Urothelium cell line (cell line): ENCODE measurements around the gene DPH1.
"Not testable (repeated sequence)": the region's sequence is repeated elsewhere in the genome, so short reads cannot be mapped to it uniquely, and the experiment has no call there.

ENCODE experiments used
- DNase-seq: peaks from one replicate; pipeline ENCODE4 v3.0.0; 2011; ENCODE audit warnings: low spot score, mixed read lengths
- FAIRE-seq: peaks from 2 replicates; lab custom pipeline; 2011; peaks lifted over from hg19 to GRCh38; lab: Jason Lieb, UNC

Gene DPH1

DNA sequence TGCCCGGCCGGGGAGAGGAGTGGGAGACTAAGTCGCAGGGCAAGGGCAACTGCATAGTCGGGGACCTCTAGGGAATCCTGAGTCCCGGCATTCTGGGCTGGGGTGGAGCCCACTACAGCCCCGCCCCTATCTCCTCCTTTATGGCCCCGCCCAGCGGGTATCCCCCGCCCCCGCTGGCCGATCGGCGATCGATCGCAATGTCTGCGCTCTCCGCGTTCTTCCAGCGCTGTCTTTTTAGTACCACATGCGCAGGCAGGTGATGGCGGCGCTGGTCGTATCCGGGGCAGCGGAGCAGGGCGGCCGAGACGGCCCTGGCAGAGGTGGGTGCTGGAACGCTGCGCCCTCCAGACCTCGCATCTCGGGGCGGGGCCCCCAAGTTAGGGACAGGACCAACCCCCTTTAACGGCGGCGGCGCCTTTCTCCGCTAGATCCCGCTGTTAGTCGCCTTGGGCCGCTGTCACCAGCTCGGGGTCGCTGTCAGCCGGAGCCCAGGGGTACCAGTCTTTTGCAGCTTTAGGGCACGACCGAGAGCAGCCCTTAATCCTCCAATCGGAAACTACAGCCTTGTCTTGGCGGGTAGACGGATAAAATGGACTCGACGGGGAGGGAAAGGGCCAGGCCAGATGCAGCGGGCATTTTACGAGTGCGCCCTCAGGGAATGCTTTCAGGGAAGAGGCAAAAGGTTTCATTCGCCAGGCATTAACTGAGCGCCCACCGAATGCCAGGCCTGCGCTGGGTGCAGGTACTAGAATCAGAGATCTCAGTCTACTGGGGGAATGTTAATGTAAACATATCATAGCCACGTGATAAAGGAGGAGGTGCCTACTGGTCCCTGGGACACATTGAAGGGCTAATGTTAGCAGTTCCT lies at the start of gene DPH1:
TSS of gene DPH1 (plus strand) at position 243 of the 868 bp plus-strand sequence. CDS start at position 260, 17 bp downstream.
- FAIRE-seq: no peak
- peak; percentile 81 for DNase-seq

DNA sequence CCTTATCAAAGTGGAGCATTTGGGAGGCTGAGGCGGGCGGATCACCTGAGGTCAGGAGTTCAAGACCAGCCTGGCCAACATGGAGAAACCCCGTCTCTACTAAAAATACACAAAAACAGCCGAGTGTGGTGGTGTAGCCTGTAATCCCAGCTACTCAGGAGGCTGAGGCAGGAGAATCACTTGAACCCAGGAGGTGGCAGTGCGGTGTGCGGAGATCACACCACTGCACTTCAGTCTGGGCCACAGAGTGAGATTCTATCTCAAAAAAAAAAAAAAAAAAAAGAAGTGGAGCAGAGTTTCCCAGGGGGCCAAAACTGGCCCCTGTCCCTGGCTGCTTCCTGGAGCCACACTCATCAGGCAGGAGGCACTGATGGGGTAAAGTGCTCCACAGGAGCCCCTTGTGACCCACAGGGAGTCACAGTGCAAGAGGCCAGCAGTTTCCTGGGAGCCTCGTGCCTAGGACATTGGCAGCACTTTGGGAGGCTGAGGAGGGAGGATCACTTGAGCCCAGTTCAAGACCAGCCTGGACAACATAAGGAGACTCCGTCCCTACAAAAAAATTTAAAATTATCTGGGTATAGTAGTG lies 49.2 kb upstream of the DPH1 start:
- DNase-seq (no peak), FAIRE-seq (no peak)

DNA sequence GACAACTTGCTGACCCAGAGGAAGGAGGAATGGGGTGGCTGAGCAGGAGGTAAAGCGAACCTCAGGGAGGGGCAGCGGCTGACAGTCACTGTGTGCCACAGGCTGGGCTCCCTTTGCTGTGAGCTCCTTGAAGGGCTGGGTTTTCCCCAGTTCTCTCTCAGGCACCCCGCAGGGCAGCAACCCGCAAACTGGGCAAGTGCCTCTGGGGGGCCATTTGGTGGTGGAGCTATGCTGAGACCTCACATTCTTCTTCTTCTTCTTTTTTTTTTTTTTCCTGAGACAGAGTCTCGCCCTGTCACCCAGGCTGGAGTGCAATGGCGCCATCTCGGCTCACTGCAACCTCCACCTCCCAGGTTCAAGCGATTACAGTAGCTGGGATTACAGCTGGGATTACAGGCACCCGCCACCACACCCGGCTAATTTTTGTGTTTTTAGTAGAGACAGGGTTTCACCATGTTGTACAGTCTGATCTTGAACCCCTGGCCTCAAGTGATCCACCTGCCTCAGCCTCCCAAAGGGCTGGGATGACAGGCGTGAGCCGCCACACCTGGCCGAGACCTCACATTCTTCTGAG lies 47.1 kb upstream of the DPH1 start:
- not testable (repeated sequence) for DNase-seq, FAIRE-seq

DNA sequence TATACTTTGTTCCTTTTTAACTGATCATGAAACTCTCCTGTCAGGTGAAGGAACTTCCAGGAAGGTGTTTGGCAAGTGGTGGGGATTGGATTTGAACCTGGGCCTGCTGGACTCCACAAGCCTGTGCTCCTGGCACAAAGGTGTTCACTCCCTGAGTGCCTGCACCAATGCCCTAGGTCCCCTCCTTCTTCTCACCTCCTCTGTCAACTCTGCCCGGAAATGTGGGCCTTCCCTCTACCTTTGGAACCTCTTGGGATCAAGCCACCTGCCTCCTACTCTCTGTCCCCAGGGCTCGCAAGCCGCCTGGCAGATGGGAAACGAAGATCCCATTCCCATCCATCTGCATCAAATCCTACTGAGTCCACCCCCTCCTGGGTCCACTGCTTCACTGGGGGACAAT lies 44.9 kb upstream of the DPH1 start:
- FAIRE-seq: no peak
- DNase-seq: no peak

DNA sequence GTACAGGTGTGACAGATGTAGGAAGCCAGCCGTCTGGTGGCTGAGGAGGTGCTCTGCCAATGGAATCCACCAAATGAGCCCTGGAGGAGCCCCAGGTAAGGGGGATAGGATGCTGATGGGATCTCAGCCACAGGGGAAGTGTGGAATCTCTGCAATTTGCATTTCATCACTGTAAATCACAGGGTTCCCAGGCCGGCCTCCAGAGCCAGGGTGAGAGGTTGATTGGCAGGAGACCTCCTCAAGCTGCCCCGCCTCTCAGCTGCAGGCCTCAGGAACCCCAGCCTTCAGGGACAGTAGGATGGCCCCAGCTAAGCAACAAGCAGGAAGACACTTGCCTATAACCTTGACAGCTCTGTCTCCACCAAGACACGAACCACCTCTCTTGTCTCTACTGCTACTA lies 44.3 kb upstream of the DPH1 start:
- FAIRE-seq (no peak), DNase-seq (no peak)

DNA sequence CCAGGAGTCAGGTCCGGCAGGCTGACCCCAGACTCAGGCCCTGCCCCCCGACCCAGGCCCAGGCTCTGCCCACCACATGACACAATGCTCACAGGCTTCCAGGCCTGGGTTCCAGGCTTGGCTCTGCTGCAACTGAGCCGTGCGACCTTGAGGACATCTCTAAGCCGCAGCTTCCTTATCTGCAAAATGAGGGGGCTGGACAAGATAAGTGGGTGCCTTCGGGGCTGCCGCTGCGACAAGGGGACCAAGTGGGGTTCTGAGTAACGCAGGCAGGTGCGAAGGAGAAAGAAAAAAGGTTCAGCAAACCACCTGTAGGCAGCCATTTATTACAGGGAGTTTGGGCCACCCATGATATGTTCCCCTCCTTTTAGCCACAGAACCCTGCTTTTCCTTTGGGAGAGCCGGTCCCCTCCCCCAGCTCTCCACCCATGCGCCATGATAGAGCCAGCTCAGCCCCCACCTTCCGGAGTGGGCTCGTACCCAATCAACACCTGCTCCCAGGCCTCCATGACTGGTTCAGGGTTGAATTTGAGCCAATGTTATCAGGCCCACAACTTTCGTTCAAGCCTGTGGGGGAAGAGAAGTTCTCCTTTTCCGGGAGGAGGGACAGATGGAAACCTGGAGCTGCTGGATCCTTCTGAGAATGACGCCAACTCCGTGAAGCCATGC lies 43.0 kb upstream of the DPH1 start:
- DNase-seq (no peak), FAIRE-seq (no peak)

DNA sequence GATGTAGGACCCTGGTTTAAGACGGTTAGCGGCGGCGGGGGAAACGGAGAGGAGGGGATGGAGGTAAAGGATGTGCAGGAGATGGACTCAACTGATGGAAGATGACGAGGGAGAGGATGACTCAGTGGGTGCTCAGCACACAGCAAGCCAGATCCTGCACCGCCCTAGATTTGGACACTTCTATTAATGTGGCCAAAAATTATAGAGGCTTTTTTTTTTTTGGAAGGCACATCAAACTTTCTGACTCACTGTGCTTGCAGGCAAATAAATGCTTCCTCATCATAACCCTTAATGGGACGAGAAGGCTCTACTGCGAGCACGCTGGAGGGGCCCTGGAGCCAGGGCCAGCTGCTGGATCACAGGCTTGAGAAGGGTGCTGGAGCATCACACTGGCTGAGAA lies 40.8 kb upstream of the DPH1 start:
- FAIRE-seq (no peak), DNase-seq (peak; percentile 70)

DNA sequence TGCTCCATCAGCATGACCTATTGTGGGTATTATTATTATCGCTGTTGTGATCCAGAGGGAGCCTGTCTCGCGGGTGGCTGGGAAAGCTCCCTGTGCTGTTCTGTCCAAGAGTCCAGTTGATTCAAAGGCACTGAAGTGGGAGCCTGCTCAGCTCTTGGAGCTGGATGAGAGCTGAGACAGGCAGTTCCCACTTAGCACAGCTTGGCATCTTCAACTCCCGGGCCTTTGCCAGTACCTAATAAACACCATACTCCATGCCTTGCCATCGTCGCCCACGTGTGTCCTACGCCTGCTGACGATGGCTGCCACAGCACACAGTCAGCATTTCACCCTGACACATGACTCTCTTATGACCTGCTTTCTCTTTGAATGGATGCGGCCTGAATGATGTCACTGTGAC lies 37.4 kb upstream of the DPH1 start:
- no peak for FAIRE-seq
- DNase-seq: no peak

DNA sequence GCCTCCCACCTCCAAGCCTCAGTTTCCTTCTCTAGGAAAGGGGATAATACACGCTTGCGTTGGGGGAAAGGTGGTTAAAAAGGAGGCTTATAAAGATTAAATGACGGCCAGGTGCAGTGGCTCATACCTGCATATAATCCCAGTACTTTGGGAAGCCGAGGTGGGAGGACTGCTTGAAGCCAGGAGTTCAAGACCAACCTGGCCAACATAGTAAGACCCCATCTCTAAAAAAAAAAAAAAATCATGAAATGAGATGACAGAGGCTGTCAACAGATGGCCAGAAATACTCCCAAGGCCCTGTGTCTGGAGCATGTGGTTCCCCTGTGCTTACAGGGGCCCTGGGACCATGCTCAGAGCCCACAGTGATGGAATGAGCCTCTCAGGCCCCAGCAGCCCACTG lies 35.2 kb upstream of the DPH1 start:
- FAIRE-seq (no peak), DNase-seq (no peak)

DNA sequence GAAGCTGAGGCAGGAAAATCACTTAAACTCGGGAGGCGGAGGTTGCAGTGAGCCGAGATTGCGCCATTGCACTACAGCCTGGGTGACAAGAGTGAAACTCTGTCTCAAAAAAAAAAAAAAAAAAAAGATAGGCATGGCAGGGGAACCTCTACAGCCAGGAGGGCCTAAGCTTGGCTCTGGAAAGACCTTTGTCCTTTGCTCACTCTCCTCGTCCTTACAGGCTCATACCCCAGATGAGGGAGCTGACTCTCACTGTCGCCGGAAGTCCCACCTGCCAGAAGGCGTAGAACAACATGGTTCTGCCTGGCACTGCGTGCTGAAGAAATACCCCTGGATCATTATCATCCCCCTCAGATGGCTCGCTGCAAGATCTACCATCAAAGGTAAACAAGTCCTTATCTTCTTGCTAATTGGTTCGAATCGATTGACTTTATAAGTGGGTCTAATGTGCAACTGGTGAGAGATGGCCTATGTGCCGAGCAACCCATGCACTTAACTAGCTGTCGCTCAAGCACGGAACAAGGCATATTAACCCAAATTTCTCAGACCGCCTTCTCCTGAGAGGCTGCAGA lies 34.5 kb upstream of the DPH1 start:
- DNase-seq (no peak), FAIRE-seq (no peak)

DNA sequence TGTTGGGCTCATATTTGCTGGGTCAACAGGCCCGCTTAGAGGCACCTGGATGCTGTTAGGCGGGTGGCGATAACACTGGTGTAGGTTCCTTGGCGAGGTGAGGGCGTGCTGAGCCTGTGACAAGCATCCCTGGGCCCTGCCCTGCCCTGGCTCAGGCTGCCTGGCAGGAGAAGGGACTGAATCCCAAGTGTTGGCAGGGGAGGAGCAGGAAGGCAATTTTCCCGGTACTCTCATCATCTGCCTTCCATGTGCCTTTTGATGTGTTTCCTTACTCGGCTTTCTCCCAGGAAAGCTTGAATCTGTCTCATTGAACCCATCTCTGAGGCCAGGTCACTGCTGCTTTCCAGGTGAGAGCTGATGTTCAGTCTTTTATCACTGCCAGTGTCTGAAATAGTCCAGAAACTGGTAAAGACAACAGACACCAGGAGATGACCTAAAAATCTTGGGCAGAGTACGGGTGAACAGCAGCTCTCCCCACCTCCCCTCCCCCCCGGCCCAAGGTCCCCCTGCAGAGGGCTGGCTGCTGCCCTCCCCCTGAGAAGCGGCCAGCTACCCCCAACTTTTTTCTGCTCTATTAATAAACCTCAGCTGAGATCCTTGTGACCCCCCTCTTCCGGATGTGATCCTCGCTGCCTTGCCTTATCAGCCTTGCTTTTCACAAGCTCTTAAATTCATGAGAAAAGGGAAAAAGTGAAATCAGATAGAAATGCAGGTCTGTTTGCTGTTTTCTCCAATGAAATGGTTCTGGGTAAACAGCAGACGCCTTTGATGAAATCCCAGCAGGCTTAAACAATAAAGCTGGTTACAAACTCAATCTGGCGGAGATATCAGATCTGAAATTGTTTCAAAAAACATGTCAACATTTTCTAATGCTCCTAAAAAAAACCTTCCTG lies 33.8 kb upstream of the DPH1 start:
- FAIRE-seq (no peak), DNase-seq (no peak)

DNA sequence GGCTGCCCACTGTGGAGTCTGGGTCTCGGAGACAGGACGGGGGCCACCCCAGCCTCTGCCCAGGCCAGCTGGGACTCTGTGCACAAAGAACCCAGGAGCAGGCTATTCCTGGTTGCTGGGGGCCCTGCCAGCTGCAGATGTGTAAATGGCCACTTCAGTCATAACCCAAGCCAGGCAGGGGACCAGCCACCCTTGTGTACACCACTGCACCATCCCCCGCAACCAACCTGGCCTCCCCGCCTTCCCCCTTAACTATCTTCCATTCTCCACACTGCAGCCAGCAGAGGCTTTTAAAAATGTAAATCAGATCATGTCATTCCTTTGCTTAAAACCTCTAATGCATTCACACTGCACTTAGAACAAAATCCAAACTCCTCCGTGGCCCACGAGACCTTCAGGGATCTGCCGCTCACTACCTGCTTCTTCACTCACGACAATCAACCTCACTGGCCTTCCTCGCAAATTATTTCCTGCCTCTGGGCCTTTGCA lies 33.1 kb upstream of the DPH1 start:
- FAIRE-seq: no peak
- DNase-seq: no peak

DNA sequence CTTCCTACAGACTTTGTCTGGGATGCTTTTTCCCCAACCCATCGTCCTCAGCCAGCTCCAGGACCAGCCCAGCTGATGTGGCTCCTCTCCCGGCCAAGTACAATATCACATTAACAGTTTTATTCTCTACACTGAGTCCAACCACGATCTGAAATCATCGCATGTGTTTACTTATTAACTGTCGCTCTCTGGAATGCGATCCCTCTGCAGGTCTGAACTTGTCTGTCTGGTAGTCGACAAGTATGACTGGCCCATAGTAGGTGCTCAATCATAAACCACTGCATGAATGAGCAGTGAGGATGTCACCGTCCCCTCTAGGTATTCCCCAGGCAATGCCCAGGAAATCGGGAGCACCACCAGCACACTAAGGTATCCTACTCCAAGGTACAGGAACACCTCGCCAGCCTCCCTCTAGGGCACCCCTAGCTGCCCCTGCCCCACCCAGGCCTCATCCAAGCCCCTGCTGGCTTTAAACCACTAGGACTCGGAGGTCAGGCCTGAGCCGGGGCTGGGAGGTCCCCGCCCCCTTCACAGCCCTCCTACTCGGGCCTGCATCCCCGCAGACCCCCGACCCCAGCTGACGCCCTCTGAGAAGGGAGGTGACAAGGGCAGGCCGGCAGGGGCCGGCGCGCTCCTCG lies 32.5 kb upstream of the DPH1 start:
- FAIRE-seq (no peak), DNase-seq (no peak)

DNA sequence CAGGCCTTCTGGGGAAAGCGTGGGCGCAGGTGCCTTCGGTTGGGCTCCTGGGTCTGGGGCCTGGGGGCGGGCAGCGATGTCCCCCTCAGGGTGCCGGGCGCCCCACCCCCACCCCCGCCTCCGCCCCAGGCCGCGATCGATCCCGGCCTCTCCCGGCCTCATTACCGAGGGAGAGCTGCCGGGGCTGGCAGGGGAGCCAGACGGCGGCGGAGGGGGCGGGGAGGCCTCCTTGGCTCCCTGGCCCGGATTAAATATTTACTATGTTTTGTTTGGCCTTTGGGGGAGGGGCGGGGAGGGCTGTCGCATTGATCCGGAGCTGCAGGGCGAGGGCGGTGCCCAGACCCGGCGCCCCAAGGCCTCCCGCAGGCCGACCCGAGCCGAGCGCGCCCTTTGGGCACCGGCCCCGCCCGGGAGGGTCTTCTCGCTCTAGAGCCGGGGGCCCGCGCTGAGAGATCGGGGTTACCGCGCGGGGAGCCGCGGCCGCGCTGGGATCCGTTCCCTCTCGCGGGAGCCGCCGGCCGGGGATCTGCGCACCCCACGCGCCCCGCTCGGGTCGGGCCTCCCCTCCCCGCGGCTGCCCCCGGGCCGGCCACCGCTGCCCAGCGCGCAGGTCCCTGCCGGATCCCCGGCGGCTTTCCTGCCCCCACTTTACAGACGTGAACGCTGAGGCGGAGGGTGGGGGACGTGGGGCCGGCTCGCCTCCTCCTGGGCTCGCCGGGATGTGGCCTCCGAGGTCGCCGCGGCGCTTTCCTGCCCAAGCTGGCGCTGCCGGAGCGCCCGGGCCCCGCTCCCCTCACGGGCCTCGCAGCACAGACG lies 31.8 kb upstream of the DPH1 start:
- DNase-seq (no peak), FAIRE-seq (no peak)

DNA sequence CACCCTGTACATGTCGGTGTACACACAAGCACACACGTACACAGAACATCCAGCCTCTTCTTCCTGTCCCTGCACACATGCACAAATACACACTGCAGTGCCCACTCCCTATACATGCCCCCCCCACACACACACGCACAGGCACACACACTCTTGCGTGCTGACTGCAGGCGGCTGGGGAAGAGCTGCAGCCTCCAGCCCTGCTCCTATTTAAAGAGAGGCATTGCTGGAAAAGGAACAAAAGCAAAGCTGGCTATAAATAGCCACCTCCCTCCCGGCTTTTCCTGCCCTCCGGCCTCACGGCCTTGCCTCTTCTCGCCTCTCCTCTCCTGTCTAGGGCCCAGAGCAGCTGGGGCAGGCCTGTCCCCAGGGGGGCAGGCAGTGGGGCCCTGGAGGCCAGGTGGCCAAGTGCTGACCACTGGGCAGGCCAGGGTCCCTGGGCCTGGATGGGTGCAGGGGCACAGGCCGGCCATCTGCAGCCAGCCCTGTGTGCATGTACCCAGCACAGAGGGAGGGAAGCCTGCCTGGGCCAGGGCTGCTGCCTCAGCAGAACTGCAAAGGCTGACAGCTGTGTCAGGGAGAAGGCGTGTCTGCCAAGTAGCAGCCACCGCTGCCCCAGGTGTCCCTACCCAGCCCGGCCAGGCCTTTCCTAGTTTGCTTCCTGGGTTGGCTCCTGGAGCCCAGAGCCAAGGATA lies 30.2 kb upstream of the DPH1 start:
- FAIRE-seq (no peak), DNase-seq (no peak)

DNA sequence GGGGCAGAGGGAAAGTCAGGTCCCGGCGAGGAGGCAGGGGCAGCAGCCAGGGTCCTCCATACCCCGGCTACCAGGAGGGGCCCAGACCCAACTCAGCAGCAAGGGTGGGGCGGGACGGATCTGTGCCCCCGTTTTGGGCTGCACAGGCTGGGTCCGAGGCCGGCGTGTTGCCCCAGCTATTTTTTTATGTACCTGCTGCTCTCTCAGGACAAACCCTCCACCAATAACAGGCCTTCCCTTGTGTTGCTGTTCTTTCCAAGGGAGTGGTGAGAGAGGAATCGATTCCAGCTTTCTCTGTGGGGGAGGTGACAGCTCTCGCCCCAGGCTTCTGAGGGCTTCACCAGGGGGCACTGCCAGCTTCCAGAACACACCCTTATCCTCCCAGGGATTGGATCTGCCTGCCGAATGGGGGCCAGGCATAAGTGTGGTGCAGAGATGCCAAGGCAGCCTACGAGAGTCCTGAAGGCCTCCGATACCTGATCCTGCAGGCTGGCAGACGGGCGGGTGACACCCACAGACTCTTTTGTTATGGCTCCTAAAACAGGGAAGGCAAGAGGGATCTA lies 27.1 kb upstream of the DPH1 start:
- DNase-seq: no peak
- FAIRE-seq: no peak

DNA sequence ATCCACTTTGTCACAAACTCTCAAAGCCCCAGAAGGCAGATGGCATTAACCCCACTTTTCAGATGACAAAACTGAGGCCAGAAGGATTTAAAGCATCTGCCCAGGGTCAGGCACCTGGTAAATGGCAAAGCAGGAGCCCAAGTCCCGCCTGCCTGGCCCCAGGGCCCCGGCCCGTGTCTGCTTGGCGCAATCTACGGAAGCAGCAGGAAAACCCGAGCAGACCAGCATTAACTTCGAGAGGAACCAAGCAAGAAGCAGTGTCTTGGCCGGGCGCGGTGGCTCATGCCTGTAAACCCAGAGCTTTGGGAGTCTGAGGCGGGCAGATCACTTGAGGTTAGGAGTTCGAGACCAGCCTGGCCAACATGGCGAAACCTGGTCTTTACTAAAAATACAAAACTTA lies 26.4 kb upstream of the DPH1 start:
- no peak for FAIRE-seq
- DNase-seq: no peak

DNA sequence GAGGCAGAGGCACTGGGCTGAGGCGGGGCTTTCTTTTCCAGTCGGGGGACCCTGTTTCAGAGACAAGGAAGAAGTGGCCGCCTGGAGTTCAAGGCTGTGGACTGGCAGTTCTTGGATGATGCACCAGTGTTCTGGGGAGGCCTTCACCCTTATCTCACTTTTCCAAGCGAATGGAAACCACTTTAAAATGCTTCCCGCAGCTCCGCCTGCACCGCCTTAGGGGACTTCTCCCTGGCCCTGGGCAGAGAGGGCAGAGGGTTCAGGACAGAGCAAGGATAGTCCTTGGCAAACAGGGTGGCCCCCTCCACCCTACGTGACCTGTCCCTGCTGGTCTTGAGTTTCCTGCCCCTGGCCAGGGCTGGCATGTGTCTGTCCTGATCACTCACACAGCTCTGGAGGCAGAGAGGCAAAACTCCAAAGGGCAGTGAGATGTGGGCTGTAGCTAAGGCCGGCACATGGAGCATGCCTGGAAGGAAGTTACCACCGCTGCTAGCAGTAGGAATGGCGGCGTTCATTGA lies 25.5 kb upstream of the DPH1 start:
- FAIRE-seq: no peak

More for the DNA sequence above, 25.5 kb upstream of the DPH1 start:
- no peak for DNase-seq
